Peyer's patch (tissue), 4 donors: Measurements from ENCODE around the gene UFM1. TPM values are rescaled to one million over a fixed set of nuclear protein-coding genes. Genes with fewer than 3 reads are reported as not detected.
"Not testable (repeated sequence)": the region's sequence is repeated elsewhere in the genome, so short reads cannot be mapped to it uniquely, and the experiment has no call there.

Source experiments
- DNase-seq, 3 donors: peaks; one replicate each; pipeline ENCODE4 v3.0.0-alpha.2; 2017 to 2019
- H3K27ac ChIP-seq, 4 donors: fragments of 200-600 bp; sonication (generic); one replicate each; pipeline ENCODE4 v1.5.1; 2016 to 2019
- H3K27me3 ChIP-seq, 2 donors: fragments of 200-600 bp; sonication (generic); one replicate each; pipeline ENCODE4 v1.5.1; 2019
- H3K36me3 ChIP-seq, 3 donors: fragments of 200-600 bp; sonication (generic); one replicate each; pipeline ENCODE4 v1.5.1; 2016 to 2019
- H3K4me1 ChIP-seq, 4 donors: fragments of 200-600 bp; sonication (generic); one replicate each; pipeline ENCODE4 v1.5.1; 2016 to 2019
- H3K4me3 ChIP-seq, 4 donors: fragments of 200-600 bp; sonication (generic); 1 replicate in 3 of 4; 2 replicates in 1 of 4; pipeline ENCODE4 v1.5.1; 2016 to 2019; ENCODE audit warnings: mild to moderate bottlenecking in 1 of 4
- H3K9me3 ChIP-seq, 4 donors: fragments of 200-600 bp; sonication (generic); one replicate each; pipeline ENCODE4 v1.5.1; 2016 to 2019; ENCODE audit warnings: mild to moderate bottlenecking in 1 of 4
- CTCF ChIP-seq, 6 experiments: fragments of 450-650 bp in 4 of 6; fragments of 200-600 bp in 2 of 6; sonication (generic) in 1 of 6; IDR thresholded peaks; one replicate each; pipeline ENCODE4 v1.5.1; 2017 to 2019; ENCODE audit warnings: antibody characterized with exemption in 6 of 6, mild to moderate bottlenecking in 3 of 6, moderate library complexity in 1 of 6
- POLR2A ChIP-seq, 2 donors: fragments of 450-650 bp; IDR thresholded peaks; one replicate each; pipeline ENCODE4 v1.5.1; 2017; ENCODE audit warnings: antibody characterized with exemption in 2 of 2, mild to moderate bottlenecking in 2 of 2, moderate library complexity in 2 of 2
- total RNA-seq, 4 donors: library from RNA; depleted of rRNA; stranded (reverse); fragments of >200 nt; gene quantifications; one replicate each; pipeline ENCODE4 v1.1.0, GENCODE V29; 2016

Gene UFM1
- 10 to 100 TPM; 25.0 to 54.5 (median 36.7) TPM for total RNA-seq

GRCh38 chr13:38349390-38350113, at the start of gene UFM1:
TSS of gene UFM1 (plus strand) at chr13:38349851. CDS start at chr13:38349920, 69 bp downstream.
- H3K36me3 ChIP-seq = peaks cover 0 to 5% (median 0%) of the 10 kb centered on the region in 3 donors
- H3K27me3 ChIP-seq = no peaks in the 10 kb centered on the region
- H3K9me3 ChIP-seq = no peaks in the 10 kb centered on the region
- peaks cover 0 to 13% (median 6%) of the 10 kb centered on the region in 4 donors for H3K4me1 ChIP-seq
- H3K4me3 ChIP-seq = peak within 1 kb of the TSS; percentile 59 to 97 (median 82)
- H3K27ac ChIP-seq = peak within 1 kb of the TSS; percentile 73 to 95 (median 86)
- peak; percentile 91 to 96 (median 92) for DNase-seq
- no peak for TF ChIP-seq CTCF (IDR thresholded peaks at IDR 0.05)
- TF ChIP-seq POLR2A (IDR thresholded peaks at IDR 0.05) = peak; percentile 69 to 76

GRCh38 chr13:38301236-38301635, 48.4 kb upstream of the UFM1 start:
- no peak for DNase-seq
- TF ChIP-seq CTCF (IDR thresholded peaks at IDR 0.05) (no peak), POLR2A (IDR thresholded peaks at IDR 0.05) (no peak)
- H3K9me3 ChIP-seq = no peaks in the 10 kb centered on the region
- H3K4me3 ChIP-seq = no peak overlapping the region
- H3K27me3 ChIP-seq = no peaks in the 10 kb centered on the region
- no peaks in the 10 kb centered on the region for H3K4me1 ChIP-seq
- H3K27ac ChIP-seq = no peak overlapping the region
- no peaks in the 10 kb centered on the region for H3K36me3 ChIP-seq

GRCh38 chr13:38303816-38304320, 45.8 kb upstream of the UFM1 start:
- no peaks in the 10 kb centered on the region for H3K4me1 ChIP-seq
- no peak for DNase-seq
- H3K36me3 ChIP-seq = no peaks in the 10 kb centered on the region
- H3K27ac ChIP-seq = no peak overlapping the region
- H3K4me3 ChIP-seq = no peak overlapping the region
- H3K27me3 ChIP-seq = no peaks in the 10 kb centered on the region
- H3K9me3 ChIP-seq = no peaks in the 10 kb centered on the region
- no peak for TF ChIP-seq CTCF (IDR thresholded peaks at IDR 0.05)
- no peak for TF ChIP-seq POLR2A (IDR thresholded peaks at IDR 0.05)

- TF ChIP-seq POLR2A (IDR thresholded peaks at IDR 0.05) = no peak
- TF ChIP-seq CTCF (IDR thresholded peaks at IDR 0.05) = no peak
- Histone ChIP-seq H3K4me3 (no peak overlapping the region), H3K4me1 (no peaks in the 10 kb centered on the region), H3K27ac (no peak overlapping the region), H3K36me3 (no peaks in the 10 kb centered on the region), H3K27me3 (no peaks in the 10 kb centered on the region), H3K9me3 (no peaks in the 10 kb centered on the region)
- DNase-seq = no peak
Measured at GRCh38 chr13:38308736-38309135, 40.9 kb upstream of the UFM1 start.

GRCh38 chr13:38309397-38309796, 40.3 kb upstream of the UFM1 start:
- no peaks in the 10 kb centered on the region for H3K36me3 ChIP-seq
- H3K4me3 ChIP-seq = no peak overlapping the region
- no peak for DNase-seq
- H3K4me1 ChIP-seq = no peaks in the 10 kb centered on the region
- H3K27me3 ChIP-seq = no peaks in the 10 kb centered on the region
- H3K27ac ChIP-seq = no peak overlapping the region
- H3K9me3 ChIP-seq = no peaks in the 10 kb centered on the region
- TF ChIP-seq CTCF (IDR thresholded peaks at IDR 0.05) (no peak), POLR2A (IDR thresholded peaks at IDR 0.05) (no peak)

- H3K27me3 ChIP-seq, H3K4me1 ChIP-seq, H3K4me3 ChIP-seq, DNase-seq, H3K9me3 ChIP-seq, H3K36me3 ChIP-seq, H3K27ac ChIP-seq: not testable (repeated sequence)
Measured at GRCh38 chr13:38311175-38311574, 38.5 kb upstream of the UFM1 start.
